22Rv1 (cell line): ENCODE results near the gene ATP2B2.

Experiments
- ZFX ChIP-seq: fragments of 450-650 bp; IDR thresholded peaks from 2 replicates; pipeline ENCODE4 v1.6.1; 2017; ENCODE audit warnings: antibody characterized with exemption, borderline replicate concordance
- TF ChIP-seq, protein P1 (sequence below): fragments of 450-650 bp; IDR thresholded peaks from 2 replicates; pipeline ENCODE4 v1.5.1; 2017; ENCODE audit warnings: mild to moderate bottlenecking

DNA sequence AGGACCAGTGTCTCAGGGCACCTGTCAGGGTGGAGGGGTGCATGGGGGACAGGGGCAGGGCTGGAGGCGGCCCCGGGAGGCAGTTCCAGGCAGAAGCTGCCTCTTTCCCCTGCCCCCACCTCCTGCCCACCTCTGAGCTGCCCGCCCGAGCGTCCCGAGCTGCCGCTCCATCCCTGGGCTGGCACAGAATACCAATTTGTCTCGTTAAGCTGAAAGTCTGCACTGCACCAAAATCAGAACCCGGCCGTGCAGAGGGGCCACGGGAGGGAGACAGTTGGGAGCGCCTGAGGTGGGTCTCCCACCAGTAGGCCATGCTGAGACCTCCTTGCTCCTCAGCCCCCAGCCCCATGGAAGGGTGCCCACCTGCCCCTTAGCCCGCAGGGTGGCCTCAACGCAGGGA is 1.3 kb upstream of the ATP2B2 start:
- TF ChIP-seq, protein P1, sequence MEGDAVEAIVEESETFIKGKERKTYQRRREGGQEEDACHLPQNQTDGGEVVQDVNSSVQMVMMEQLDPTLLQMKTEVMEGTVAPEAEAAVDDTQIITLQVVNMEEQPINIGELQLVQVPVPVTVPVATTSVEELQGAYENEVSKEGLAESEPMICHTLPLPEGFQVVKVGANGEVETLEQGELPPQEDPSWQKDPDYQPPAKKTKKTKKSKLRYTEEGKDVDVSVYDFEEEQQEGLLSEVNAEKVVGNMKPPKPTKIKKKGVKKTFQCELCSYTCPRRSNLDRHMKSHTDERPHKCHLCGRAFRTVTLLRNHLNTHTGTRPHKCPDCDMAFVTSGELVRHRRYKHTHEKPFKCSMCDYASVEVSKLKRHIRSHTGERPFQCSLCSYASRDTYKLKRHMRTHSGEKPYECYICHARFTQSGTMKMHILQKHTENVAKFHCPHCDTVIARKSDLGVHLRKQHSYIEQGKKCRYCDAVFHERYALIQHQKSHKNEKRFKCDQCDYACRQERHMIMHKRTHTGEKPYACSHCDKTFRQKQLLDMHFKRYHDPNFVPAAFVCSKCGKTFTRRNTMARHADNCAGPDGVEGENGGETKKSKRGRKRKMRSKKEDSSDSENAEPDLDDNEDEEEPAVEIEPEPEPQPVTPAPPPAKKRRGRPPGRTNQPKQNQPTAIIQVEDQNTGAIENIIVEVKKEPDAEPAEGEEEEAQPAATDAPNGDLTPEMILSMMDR, result no peak
- TF ChIP-seq ZFX, result no peak
